Panc1 (cell line): ENCODE results near the gene MED28. TPM values are rescaled to one million over a fixed set of nuclear protein-coding genes. Genes with fewer than 3 reads are reported as not detected.

Experiments
- ATAC-seq: fragments of 200-7000 bp; cut with Tn5 transposase; 2 replicates; pipeline ENCODE4 v1.9.1; 2020; ENCODE audit warnings: mild to moderate bottlenecking, moderate library complexity
- BruUV-seq: library from RNA; stranded (reverse); fragments of 400-500 nt; replicated peaks from 2 replicates; lab custom pipeline; 2021; lab: Mats Ljungman, UMichigan
- CTCF ChIA-PET: fragments of 300-600 bp; sonication (Branson Sonifier 250); formaldehyde crosslinking; loops from one replicate; lab custom pipeline; 2022; ENCODE audit warnings: antibody characterized with exemption; lab: Charles Lee
- POLR2A ChIA-PET: fragments of 300-600 bp; sonication (Branson Sonifier 250); formaldehyde crosslinking; loops from one replicate; lab custom pipeline; 2022; ENCODE audit warnings: antibody characterized with exemption; lab: Charles Lee
- DNase-seq: peaks from one replicate; pipeline ENCODE4 v3.0.0-alpha.2; 2010; ENCODE audit warnings: low read depth, low spot score
- H3K27ac ChIP-seq: 2 replicates; pipeline ENCODE4 v1.5.1; 2011; ENCODE audit warnings: mild to moderate bottlenecking, low read length, inconsistent platforms
- H3K27me3 ChIP-seq: fragments of 200-500 bp; sonication (Bioruptor generic); 2 replicates; pipeline ENCODE4 v1.6.0; 2014; ENCODE audit warnings: low read length, inconsistent platforms; ENCODE audit not compliant: control insufficient read depth, insufficient read depth
- H3K36me3 ChIP-seq: fragments of 200-500 bp; sonication (Bioruptor generic); 2 replicates; pipeline ENCODE4 v1.5.1; 2014; ENCODE audit warnings: inconsistent platforms, mild to moderate bottlenecking, low read length, moderate library complexity; ENCODE audit not compliant: control insufficient read depth, insufficient read depth
- H3K4me1 ChIP-seq: 2 replicates; pipeline ENCODE4 v1.5.1; 2011; ENCODE audit warnings: inconsistent platforms, mild to moderate bottlenecking, low read length, moderate library complexity; ENCODE audit not compliant: control insufficient read depth, insufficient read depth
- H3K4me3 ChIP-seq, 2 experiments: 2 replicates each; pipeline ENCODE4 v1.5.1; 2011 to 2012; ENCODE audit warnings: low read depth in 2 of 2, low read length in 2 of 2, mild to moderate bottlenecking in 2 of 2, inconsistent platforms in 1 of 2, moderate library complexity in 1 of 2
- H3K9me3 ChIP-seq: fragments of 200-500 bp; sonication (Bioruptor generic); 2 replicates; pipeline ENCODE4 v1.5.1; 2014; ENCODE audit warnings: low read depth, mild to moderate bottlenecking, inconsistent platforms, low read length, moderate library complexity; ENCODE audit not compliant: control insufficient read depth, insufficient read depth
- CTCF ChIP-seq: fragments of 450-650 bp; IDR thresholded peaks from 2 replicates; pipeline ENCODE4 v1.5.1; 2017; ENCODE audit warnings: mild to moderate bottlenecking
- POLR2AphosphoS5 ChIP-seq: IDR thresholded peaks from 2 replicates; pipeline ENCODE4 v1.6.1; 2012; ENCODE audit warnings: mild to moderate bottlenecking, low read depth, low read length, moderate library complexity
- REST ChIP-seq, 2 experiments: IDR thresholded peaks; 2 replicates each; pipeline ENCODE4 v1.6.1; 2011 to 2012; ENCODE audit warnings: low read depth in 2 of 2, control low read depth in 1 of 2, low read length in 1 of 2, mild to moderate bottlenecking in 1 of 2, moderate library complexity in 1 of 2; ENCODE audit not compliant: insufficient read depth in 1 of 2
- SIN3A ChIP-seq: IDR thresholded peaks from 2 replicates; pipeline ENCODE4 v1.6.1; 2012; ENCODE audit warnings: low read depth, mild to moderate bottlenecking, low read length, moderate library complexity, borderline replicate concordance; ENCODE audit not compliant: insufficient read depth
- TCF7L2 ChIP-seq: IDR thresholded peaks from 2 replicates; pipeline ENCODE4 v1.6.1; 2011; ENCODE audit warnings: mild to moderate bottlenecking, low read depth, low read length, inconsistent platforms
- in situ Hi-C: cut with HindIII; loops from 2 replicates; pipeline ENCODE4 v1.10.0; 2016; ENCODE audit warnings: low sequenced_read_pairs, low pct_unique_long_range_greater_than_20kb
- intact Hi-C: fragments of 100-400 bp; cut with micrococcal nuclease; formaldehyde crosslinking; loops from one replicate; pipeline ENCODE4 v1.10.0; 2022; ENCODE audit not compliant: unreplicated experiment
- total RNA-seq: library from RNA; stranded (reverse); gene quantifications from one replicate; pipeline ENCODE4 v1.2.1, GENCODE V29; 2021; ENCODE audit not compliant: unreplicated experiment

MED28 gene
- total RNA-seq, 1 experiment from 2014 or later = 32.1 TPM

GRCh38 chr4:17650406-17650805, 36.0 kb downstream of the MED28 start:
- intact Hi-C loops = no loop called here
- BruUV-seq = no TSS peak
- CTCF ChIA-PET = no interaction called here
- Histone ChIP-seq H3K9me3 (no peaks in the 10 kb centered on the region), H3K4me1 (no peaks in the 10 kb centered on the region), H3K36me3 (no peaks in the 10 kb centered on the region), H3K4me3 (no peak overlapping the region), H3K27ac (no peak overlapping the region), H3K27me3 (no peaks in the 10 kb centered on the region)
- DNase-seq = no peak
- ATAC-seq = no peak
- POLR2A ChIA-PET = no interaction called here
- TF ChIP-seq TCF7L2 = no peak
- no peak for TF ChIP-seq SIN3A
- no peak for TF ChIP-seq POLR2AphosphoS5
- no peak for TF ChIP-seq CTCF
- no peak for TF ChIP-seq REST (IDR thresholded peaks at IDR 0.05; ENCODE audit: insufficient read depth in 1 of 2, low read depth in 2 of 2, low read length in 1 of 2)
- in situ Hi-C loops = no loop called here

DNA sequence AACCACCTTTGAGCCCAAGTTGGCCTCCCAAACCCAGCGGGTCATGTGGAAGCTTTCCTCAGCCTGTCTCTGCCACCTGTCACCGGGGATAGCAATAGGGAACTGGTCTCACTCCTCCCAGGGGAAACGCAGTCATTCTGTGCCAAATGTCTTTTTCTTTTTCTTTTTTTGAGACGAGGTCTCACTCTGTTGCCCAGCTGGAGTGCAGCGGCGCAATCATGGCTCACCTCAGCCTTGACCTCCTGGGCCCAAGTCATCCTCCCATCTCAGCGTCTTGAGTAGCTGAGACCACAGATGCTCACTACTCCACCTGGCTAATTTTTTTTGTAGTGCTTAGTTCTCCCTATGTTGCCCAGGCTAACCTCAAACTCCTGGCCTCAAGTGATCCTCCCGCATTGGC, 40.3 kb downstream of the MED28 start:
- no peaks in the 10 kb centered on the region for H3K27me3 ChIP-seq

More for the DNA sequence above, 40.3 kb downstream of the MED28 start:
- ATAC-seq (no peak), DNase-seq (no peak)
- CTCF ChIA-PET = no interaction called here
- TF ChIP-seq TCF7L2 (no peak), SIN3A (no peak), CTCF (no peak), REST (IDR thresholded peaks at IDR 0.05; ENCODE audit: insufficient read depth in 1 of 2, low read depth in 2 of 2, low read length in 1 of 2) (no peak), POLR2AphosphoS5 (no peak)
- no peaks in the 10 kb centered on the region for H3K36me3 ChIP-seq
- intact Hi-C loops = no loop called here
- no peaks in the 10 kb centered on the region for H3K4me1 ChIP-seq
- POLR2A ChIA-PET = no interaction called here
- no peaks in the 10 kb centered on the region for H3K9me3 ChIP-seq
- no TSS peak for BruUV-seq
- no peak overlapping the region for H3K4me3 ChIP-seq
- in situ Hi-C loops = no loop called here
- H3K27ac ChIP-seq = no peak overlapping the region
